ENCODE results near the gene EPHX1. TPM values are rescaled to one million over a fixed set of nuclear protein-coding genes. Genes with fewer than 3 reads are reported as not detected.

The EPHX1 gene
- total and polyA plus RNA-seq, 7 donors = 19.4 to 209 (median 95.8) TPM

GRCh38 chr1:225861834-225862580, 52.1 kb downstream of the EPHX1 start:
- TF ChIP-seq CTCF (IDR thresholded peaks at IDR 0.05) = no peak
- intact Hi-C loops (cut with DNase I) = no loop called here
- H3K27me3 ChIP-seq (ENCODE audit: insufficient read depth in 3 of 3, low read length in 2 of 3) = no peaks in the 10 kb centered on the region
- peaks cover 3 to 97% of the 10 kb centered on the region in 2 donors for H3K36me3 ChIP-seq (ENCODE audit: insufficient read depth in 1 of 2, low read depth in 1 of 2)
- 90 to 95% (median 91%) methylated on average over 13 of the region's 13 CpGs for WGBS, 3 donors
- ATAC-seq (no peak), DNase-seq (peak in 1 of 2 donors; percentile 36)
- H3K27ac ChIP-seq = no peak overlapping the region
- H3K4me1 ChIP-seq = no peaks in the 10 kb centered on the region
- no peaks in the 10 kb centered on the region for H3K9me3 ChIP-seq
- no peak overlapping the region for H3K4me3 ChIP-seq

- peak in 1 of 2 donors; percentile 30 for DNase-seq
- no peak overlapping the region for H3K4me3 ChIP-seq
- H3K27me3 ChIP-seq (ENCODE audit: insufficient read depth in 3 of 3, low read length in 2 of 3) = no peaks in the 10 kb centered on the region
- H3K27ac ChIP-seq = no peak overlapping the region
- no peaks in the 10 kb centered on the region for H3K9me3 ChIP-seq
- intact Hi-C loops (cut with DNase I) = no loop called here
- WGBS, 3 donors = 79 to 92% (median 89%) methylated on average over 13 of the region's 13 CpGs
- no peak for TF ChIP-seq CTCF (IDR thresholded peaks at IDR 0.05)
- H3K36me3 ChIP-seq (ENCODE audit: insufficient read depth in 1 of 2, low read depth in 1 of 2) = peaks cover 3 to 97% of the 10 kb centered on the region in 2 donors
- H3K4me1 ChIP-seq = no peaks in the 10 kb centered on the region
- ATAC-seq = no peak
Measured at GRCh38 chr1:225862581-225862950, 52.6 kb downstream of the EPHX1 start.

GRCh38 chr1:225863167-225863566, 53.2 kb downstream of the EPHX1 start:
- H3K9me3 ChIP-seq = no peaks in the 10 kb centered on the region
- TF ChIP-seq CTCF (IDR thresholded peaks at IDR 0.05) = no peak
- intact Hi-C loops (cut with DNase I) = no loop called here
- WGBS, 3 donors = 89 to 92% (median 91%) methylated on average over 5 of the region's 5 CpGs
- H3K27me3 ChIP-seq (ENCODE audit: insufficient read depth in 3 of 3, low read length in 2 of 3) = no peaks in the 10 kb centered on the region
- DNase-seq (no peak), ATAC-seq (no peak)
- peaks cover 6 to 98% of the 10 kb centered on the region in 2 donors for H3K36me3 ChIP-seq (ENCODE audit: insufficient read depth in 1 of 2, low read depth in 1 of 2)
- H3K27ac ChIP-seq = no peak overlapping the region
- H3K4me3 ChIP-seq = no peak overlapping the region
- no peaks in the 10 kb centered on the region for H3K4me1 ChIP-seq

GRCh38 chr1:225865514-225865913, 55.6 kb downstream of the EPHX1 start:
- H3K4me3 ChIP-seq = no peak overlapping the region
- 84 to 86% (median 85%) methylated on average over 13 of the region's 13 CpGs for WGBS, 3 donors
- peaks cover 6 to 99% of the 10 kb centered on the region in 2 donors for H3K36me3 ChIP-seq (ENCODE audit: insufficient read depth in 1 of 2, low read depth in 1 of 2)
- ATAC-seq (no peak), DNase-seq (peak in 1 of 2 donors; percentile 39)
- H3K27ac ChIP-seq = no peak overlapping the region
- no peak for TF ChIP-seq CTCF (IDR thresholded peaks at IDR 0.05)
- H3K4me1 ChIP-seq = no peaks in the 10 kb centered on the region
- H3K9me3 ChIP-seq = no peaks in the 10 kb centered on the region
- no peaks in the 10 kb centered on the region for H3K27me3 ChIP-seq (ENCODE audit: insufficient read depth in 3 of 3, low read length in 2 of 3)
- intact Hi-C loops (cut with DNase I) = no loop called here
